ENCODE data around the gene DNAJB7. TPM values are rescaled to one million over a fixed set of nuclear protein-coding genes. Genes with fewer than 3 reads are reported as not detected.

Gene DNAJB7
- total and polyA plus RNA-seq, 2 experiments from 2014 or later, result 0.63 TPM; not detected in 1

DNA sequence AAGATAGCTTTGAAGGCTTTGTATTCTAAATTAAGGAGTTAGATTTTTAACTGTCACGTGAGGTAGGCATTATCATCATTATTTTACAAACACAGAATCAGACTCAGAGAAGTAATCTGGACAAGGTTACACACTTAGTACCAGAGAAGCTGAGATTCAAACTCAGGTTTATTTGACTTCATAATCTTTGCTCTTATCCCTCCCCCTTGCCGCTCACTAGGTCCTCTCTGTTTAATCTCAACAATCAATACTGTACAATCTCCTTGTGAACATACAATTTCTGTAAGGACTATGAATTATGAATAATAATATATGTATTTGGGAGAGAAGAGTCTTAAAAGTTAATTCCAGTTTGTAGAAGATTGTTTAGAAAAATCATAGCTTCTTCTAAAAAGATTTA is 5.2 kb upstream of the DNAJB7 start (continued):
- TF ChIP-seq, protein P1, sequence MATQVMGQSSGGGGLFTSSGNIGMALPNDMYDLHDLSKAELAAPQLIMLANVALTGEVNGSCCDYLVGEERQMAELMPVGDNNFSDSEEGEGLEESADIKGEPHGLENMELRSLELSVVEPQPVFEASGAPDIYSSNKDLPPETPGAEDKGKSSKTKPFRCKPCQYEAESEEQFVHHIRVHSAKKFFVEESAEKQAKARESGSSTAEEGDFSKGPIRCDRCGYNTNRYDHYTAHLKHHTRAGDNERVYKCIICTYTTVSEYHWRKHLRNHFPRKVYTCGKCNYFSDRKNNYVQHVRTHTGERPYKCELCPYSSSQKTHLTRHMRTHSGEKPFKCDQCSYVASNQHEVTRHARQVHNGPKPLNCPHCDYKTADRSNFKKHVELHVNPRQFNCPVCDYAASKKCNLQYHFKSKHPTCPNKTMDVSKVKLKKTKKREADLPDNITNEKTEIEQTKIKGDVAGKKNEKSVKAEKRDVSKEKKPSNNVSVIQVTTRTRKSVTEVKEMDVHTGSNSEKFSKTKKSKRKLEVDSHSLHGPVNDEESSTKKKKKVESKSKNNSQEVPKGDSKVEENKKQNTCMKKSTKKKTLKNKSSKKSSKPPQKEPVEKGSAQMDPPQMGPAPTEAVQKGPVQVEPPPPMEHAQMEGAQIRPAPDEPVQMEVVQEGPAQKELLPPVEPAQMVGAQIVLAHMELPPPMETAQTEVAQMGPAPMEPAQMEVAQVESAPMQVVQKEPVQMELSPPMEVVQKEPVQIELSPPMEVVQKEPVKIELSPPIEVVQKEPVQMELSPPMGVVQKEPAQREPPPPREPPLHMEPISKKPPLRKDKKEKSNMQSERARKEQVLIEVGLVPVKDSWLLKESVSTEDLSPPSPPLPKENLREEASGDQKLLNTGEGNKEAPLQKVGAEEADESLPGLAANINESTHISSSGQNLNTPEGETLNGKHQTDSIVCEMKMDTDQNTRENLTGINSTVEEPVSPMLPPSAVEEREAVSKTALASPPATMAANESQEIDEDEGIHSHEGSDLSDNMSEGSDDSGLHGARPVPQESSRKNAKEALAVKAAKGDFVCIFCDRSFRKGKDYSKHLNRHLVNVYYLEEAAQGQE (IDR thresholded peaks at IDR 0.05; ENCODE audit: unreplicated experiment), result no peak
- TF ChIP-seq EZH2phosphoT487 (IDR thresholded peaks at IDR 0.05; ENCODE audit: unreplicated experiment), result no peak
- no peak for TF ChIP-seq EZH2 (IDR thresholded peaks at IDR 0.05; ENCODE audit: low read depth, unreplicated experiment)
- TF ChIP-seq, protein P2, sequence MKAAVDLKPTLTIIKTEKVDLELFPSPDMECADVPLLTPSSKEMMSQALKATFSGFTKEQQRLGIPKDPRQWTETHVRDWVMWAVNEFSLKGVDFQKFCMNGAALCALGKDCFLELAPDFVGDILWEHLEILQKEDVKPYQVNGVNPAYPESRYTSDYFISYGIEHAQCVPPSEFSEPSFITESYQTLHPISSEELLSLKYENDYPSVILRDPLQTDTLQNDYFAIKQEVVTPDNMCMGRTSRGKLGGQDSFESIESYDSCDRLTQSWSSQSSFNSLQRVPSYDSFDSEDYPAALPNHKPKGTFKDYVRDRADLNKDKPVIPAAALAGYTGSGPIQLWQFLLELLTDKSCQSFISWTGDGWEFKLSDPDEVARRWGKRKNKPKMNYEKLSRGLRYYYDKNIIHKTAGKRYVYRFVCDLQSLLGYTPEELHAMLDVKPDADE (IDR thresholded peaks at IDR 0.05), result no peak
- no peak for TF ChIP-seq ZNF114 (CRISPR knock-in tag; IDR thresholded peaks at IDR 0.05)
- no peak for TF ChIP-seq JUNB (IDR thresholded peaks at IDR 0.05; ENCODE audit: unreplicated experiment)

DNA sequence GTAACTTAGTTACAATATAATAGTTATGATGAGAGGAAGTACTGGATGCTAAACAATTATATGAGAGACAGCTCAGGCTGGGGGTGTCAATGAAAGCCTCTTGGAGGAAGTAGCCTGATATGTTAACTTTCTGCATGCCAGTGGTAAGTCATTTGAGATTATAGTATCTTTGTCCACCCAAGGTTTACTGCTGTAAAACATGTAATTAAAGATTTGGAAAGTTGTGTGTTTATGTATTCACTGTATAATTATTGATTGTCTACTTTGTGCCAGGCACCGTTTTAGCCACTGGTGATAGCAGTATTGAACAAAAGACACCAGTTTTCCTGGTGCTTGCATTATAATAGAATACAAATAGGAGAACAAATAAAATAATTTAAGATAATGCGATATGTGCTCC is 624 bp upstream of the DNAJB7 start:
- H3K79me2 ChIP-seq (replicated peaks; ENCODE audit: insufficient read depth), result peaks cover 77% of the 10 kb centered on the region
- TF ChIP-seq ZNF114 (CRISPR knock-in tag; IDR thresholded peaks at IDR 0.05) (no peak), JUNB (IDR thresholded peaks at IDR 0.05; ENCODE audit: unreplicated experiment) (no peak), ZNF331 (CRISPR knock-in tag; IDR thresholded peaks at IDR 0.05; ENCODE audit: low read depth) (no peak), POLR2AphosphoS5 (IDR thresholded peaks at IDR 0.05; ENCODE audit: low read depth) (no peak), CREB1 (CRISPR knock-in tag; IDR thresholded peaks at IDR 0.05; ENCODE audit: low read depth) (no peak), STAT1 (IDR thresholded peaks at IDR 0.05; ENCODE audit: unreplicated experiment) (no peak), NANOG (IDR thresholded peaks at IDR 0.05; ENCODE audit: borderline replicate concordance) (no peak)
- TF ChIP-seq, protein P3, sequence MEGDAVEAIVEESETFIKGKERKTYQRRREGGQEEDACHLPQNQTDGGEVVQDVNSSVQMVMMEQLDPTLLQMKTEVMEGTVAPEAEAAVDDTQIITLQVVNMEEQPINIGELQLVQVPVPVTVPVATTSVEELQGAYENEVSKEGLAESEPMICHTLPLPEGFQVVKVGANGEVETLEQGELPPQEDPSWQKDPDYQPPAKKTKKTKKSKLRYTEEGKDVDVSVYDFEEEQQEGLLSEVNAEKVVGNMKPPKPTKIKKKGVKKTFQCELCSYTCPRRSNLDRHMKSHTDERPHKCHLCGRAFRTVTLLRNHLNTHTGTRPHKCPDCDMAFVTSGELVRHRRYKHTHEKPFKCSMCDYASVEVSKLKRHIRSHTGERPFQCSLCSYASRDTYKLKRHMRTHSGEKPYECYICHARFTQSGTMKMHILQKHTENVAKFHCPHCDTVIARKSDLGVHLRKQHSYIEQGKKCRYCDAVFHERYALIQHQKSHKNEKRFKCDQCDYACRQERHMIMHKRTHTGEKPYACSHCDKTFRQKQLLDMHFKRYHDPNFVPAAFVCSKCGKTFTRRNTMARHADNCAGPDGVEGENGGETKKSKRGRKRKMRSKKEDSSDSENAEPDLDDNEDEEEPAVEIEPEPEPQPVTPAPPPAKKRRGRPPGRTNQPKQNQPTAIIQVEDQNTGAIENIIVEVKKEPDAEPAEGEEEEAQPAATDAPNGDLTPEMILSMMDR (conservative IDR thresholded peaks at IDR 0.05; ENCODE audit: low read depth in 2 of 2), result no peak
- TF ChIP-seq, protein P4, sequence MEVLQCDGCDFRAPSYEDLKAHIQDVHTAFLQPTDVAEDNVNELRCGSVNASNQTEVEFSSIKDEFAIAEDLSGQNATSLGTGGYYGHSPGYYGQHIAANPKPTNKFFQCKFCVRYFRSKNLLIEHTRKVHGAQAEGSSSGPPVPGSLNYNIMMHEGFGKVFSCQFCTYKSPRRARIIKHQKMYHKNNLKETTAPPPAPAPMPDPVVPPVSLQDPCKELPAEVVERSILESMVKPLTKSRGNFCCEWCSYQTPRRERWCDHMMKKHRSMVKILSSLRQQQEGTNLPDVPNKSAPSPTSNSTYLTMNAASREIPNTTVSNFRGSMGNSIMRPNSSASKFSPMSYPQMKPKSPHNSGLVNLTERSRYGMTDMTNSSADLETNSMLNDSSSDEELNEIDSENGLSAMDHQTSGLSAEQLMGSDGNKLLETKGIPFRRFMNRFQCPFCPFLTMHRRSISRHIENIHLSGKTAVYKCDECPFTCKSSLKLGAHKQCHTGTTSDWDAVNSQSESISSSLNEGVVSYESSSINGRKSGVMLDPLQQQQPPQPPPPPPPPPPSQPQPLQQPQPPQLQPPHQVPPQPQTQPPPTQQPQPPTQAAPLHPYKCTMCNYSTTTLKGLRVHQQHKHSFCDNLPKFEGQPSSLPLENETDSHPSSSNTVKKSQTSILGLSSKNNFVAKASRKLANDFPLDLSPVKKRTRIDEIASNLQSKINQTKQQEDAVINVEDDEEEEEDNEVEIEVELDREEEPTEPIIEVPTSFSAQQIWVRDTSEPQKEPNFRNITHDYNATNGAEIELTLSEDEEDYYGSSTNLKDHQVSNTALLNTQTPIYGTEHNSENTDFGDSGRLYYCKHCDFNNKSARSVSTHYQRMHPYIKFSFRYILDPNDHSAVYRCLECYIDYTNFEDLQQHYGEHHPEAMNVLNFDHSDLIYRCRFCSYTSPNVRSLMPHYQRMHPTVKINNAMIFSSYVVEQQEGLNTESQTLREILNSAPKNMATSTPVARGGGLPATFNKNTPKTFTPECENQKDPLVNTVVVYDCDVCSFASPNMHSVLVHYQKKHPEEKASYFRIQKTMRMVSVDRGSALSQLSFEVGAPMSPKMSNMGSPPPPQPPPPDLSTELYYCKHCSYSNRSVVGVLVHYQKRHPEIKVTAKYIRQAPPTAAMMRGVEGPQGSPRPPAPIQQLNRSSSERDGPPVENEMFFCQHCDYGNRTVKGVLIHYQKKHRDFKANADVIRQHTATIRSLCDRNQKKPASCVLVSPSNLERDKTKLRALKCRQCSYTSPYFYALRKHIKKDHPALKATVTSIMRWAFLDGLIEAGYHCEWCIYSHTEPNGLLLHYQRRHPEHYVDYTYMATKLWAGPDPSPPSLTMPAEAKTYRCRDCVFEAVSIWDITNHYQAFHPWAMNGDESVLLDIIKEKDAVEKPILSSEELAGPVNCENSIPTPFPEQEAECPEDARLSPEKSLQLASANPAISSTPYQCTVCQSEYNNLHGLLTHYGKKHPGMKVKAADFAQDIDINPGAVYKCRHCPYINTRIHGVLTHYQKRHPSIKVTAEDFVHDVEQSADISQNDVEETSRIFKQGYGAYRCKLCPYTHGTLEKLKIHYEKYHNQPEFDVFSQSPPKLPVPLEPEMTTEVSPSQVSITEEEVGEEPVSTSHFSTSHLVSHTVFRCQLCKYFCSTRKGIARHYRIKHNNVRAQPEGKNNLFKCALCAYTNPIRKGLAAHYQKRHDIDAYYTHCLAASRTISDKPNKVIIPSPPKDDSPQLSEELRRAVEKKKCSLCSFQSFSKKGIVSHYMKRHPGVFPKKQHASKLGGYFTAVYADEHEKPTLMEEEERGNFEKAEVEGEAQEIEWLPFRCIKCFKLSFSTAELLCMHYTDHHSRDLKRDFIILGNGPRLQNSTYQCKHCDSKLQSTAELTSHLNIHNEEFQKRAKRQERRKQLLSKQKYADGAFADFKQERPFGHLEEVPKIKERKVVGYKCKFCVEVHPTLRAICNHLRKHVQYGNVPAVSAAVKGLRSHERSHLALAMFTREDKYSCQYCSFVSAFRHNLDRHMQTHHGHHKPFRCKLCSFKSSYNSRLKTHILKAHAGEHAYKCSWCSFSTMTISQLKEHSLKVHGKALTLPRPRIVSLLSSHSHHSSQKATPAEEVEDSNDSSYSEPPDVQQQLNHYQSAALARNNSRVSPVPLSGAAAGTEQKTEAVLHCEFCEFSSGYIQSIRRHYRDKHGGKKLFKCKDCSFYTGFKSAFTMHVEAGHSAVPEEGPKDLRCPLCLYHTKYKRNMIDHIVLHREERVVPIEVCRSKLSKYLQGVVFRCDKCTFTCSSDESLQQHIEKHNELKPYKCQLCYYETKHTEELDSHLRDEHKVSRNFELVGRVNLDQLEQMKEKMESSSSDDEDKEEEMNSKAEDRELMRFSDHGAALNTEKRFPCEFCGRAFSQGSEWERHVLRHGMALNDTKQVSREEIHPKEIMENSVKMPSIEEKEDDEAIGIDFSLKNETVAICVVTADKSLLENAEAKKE (CRISPR knock-in tag; IDR thresholded peaks at IDR 0.05), result no peak

More for the DNA sequence above, 624 bp upstream of the DNAJB7 start:
- Mint-ChIP-seq H3K36me3 (ENCODE audit: low read depth) (peaks cover 12% of the 10 kb centered on the region), H3K9me3 (no peaks in the 10 kb centered on the region), H3K27ac (no peak overlapping the region), H3K27me3 (ENCODE audit: insufficient read depth, low read depth, poor library complexity) (peaks cover 3% of the 10 kb centered on the region), H3K4me1 (peaks cover 17% of the 10 kb centered on the region), H3K4me3 (no peak overlapping the region)
- Histone ChIP-seq H3K4me2 (no peak overlapping the region), H3K27ac (ENCODE audit: low read depth) (0 out of 2 replicates have a peak overlapping the region, but pooled peaks have one; percentile 57), H3K9me2 (ENCODE audit: insufficient read depth) (no peaks in the 10 kb centered on the region), H3K4me3 (no peak overlapping the region), H3K4me1 (ENCODE audit: insufficient read depth) (peaks cover 10% of the 10 kb centered on the region), H3K27me3 (ENCODE audit: insufficient read depth) (no peaks in the 10 kb centered on the region), H4K20me1 (replicated peaks; ENCODE audit: insufficient read depth) (no peaks in the 10 kb centered on the region; the same call in none of the 2 replicates), H2AFZ (no peak overlapping the region), H3K36me3 (ENCODE audit: insufficient read depth) (no peaks in the 10 kb centered on the region), H3F3A (replicated peaks; ENCODE audit: low read depth) (no peaks in the 10 kb centered on the region)
- ATAC-seq, result no peak
- DNase-seq (ENCODE audit: low spot score), result no peak
